Measurements from ENCODE around the gene CYP19A1.

GRCh38 chr15:51365417-51365816 lies 27.0 kb upstream of the CYP19A1 start:
- no peak for TF ChIP-seq TAF1 (conservative IDR thresholded peaks at IDR 0.05)
- no peak for TF ChIP-seq CTCF (IDR thresholded peaks at IDR 0.05; ENCODE audit: low read depth, low read length, missing input control)
- no peak for TF ChIP-seq FOXA1 (IDR thresholded peaks at IDR 0.05)
- no peak for TF ChIP-seq RAD21 (IDR thresholded peaks at IDR 0.05)
- TF ChIP-seq MAX (IDR thresholded peaks at IDR 0.05) = no peak
